HCT116 (cell line): ENCODE measurements around the gene RANBP10. TPM values are rescaled to one million over a fixed set of nuclear protein-coding genes. Genes with fewer than 3 reads are reported as not detected.

Experiments used
- ATAC-seq: fragments of 200-7000 bp; cut with Tn5 transposase; 2 replicates; pipeline ENCODE4 v1.9.1; 2020; ENCODE audit warnings: mild to moderate bottlenecking, moderate library complexity
- BruUV-seq: library from RNA; stranded (reverse); fragments of 400-500 nt; replicated peaks from 2 replicates; lab custom pipeline; 2021; lab: Mats Ljungman, UMichigan
- CTCF ChIA-PET: fragments of 300-600 bp; sonication (Branson Sonifier 250); formaldehyde crosslinking; loops from one replicate; lab custom pipeline; 2021; ENCODE audit warnings: antibody characterized with exemption; lab: Charles Lee
- POLR2A ChIA-PET: fragments of 300-600, 350-600 bp; sonication (Branson Sonifier 250); formaldehyde crosslinking; loops from one replicate; lab custom pipeline; 2021; ENCODE audit warnings: antibody characterized with exemption; lab: Charles Lee
- RAD21 ChIA-PET, 2 experiments: fragments of 300-600 bp; sonication (Branson Sonifier 250); formaldehyde crosslinking; loops; one replicate each; lab custom pipeline; 2023; ENCODE audit warnings: low total read pairs in 2 of 2; ENCODE audit not compliant: uncharacterized antibody in 2 of 2, unreplicated experiment in 2 of 2, low non-redundant PET in 1 of 2; lab: Charles Lee
- DNase-seq: peaks from one replicate; pipeline ENCODE4 v3.0.0-alpha.2; 2010; ENCODE audit warnings: low read depth, low spot score
- H2AFZ ChIP-seq: fragments of 200-600 bp; shearing (Covaris generic), sonication (generic); 2 replicates; pipeline ENCODE4 v1.6.1; 2017; ENCODE audit warnings: low read depth, mixed run types, mixed read lengths, antibody characterized with exemption, low read length; ENCODE audit not compliant: poor library complexity, severe bottlenecking
- H3K27ac ChIP-seq: 2 replicates; pipeline ENCODE4 v1.5.1; 2012; ENCODE audit warnings: low read depth, low read length
- H3K27me3 ChIP-seq: fragments of 200-600 bp; sonication (generic); 2 replicates; pipeline ENCODE4 v1.6.1; 2016; ENCODE audit warnings: mixed run types, low read length, mixed read lengths; ENCODE audit not compliant: insufficient read depth
- H3K36me3 ChIP-seq, 2 experiments: fragments of 200-500 bp in 1 of 2; fragments of 200-600 bp in 1 of 2; sonication (Bioruptor generic) in 1 of 2; sonication (generic) in 1 of 2; 2 replicates each; pipeline versions ENCODE4 v1.5.1 to v1.6.1; 2014 to 2016; ENCODE audit warnings: low read length in 2 of 2, inconsistent platforms in 1 of 2, mixed read lengths in 1 of 2, mixed run types in 1 of 2; ENCODE audit not compliant: insufficient read depth in 2 of 2, control insufficient read depth in 1 of 2
- H3K4me1 ChIP-seq, 2 experiments: fragments of 200-600 bp in 1 of 2; sonication (generic) in 1 of 2; 2 replicates each; pipeline versions ENCODE4 v1.5.1 to v1.6.1; 2012 to 2017; ENCODE audit warnings: low read length in 2 of 2, inconsistent platforms in 1 of 2, mild to moderate bottlenecking in 1 of 2, mixed read lengths in 1 of 2, mixed run types in 1 of 2, moderate library complexity in 1 of 2; ENCODE audit not compliant: insufficient read depth in 2 of 2, control insufficient read depth in 1 of 2
- H3K4me2 ChIP-seq: fragments of 200-600 bp; sonication (generic); 2 replicates; pipeline ENCODE4 v1.6.1; 2017; ENCODE audit warnings: mixed run types, low read length, mixed read lengths
- H3K4me3 ChIP-seq, 2 experiments: fragments of 200-600 bp in 1 of 2; sonication (generic) in 1 of 2; replicated peaks in 1 of 2; 2 replicates each; pipeline ENCODE4 v1.5.1; 2011 to 2016; ENCODE audit warnings: low read length in 2 of 2, control low read depth in 1 of 2, low read depth in 1 of 2, mild to moderate bottlenecking in 1 of 2, mixed read lengths in 1 of 2, mixed run types in 1 of 2
- H3K79me2 ChIP-seq: fragments of 200-600 bp; sonication (generic); 2 replicates; pipeline ENCODE4 v1.6.1; 2017; ENCODE audit warnings: mild to moderate bottlenecking, mixed run types, low read length, moderate library complexity, mixed read lengths; ENCODE audit not compliant: insufficient read depth
- H3K9ac ChIP-seq: fragments of 200-600 bp; sonication (generic); 2 replicates; pipeline ENCODE4 v1.6.1; 2016; ENCODE audit warnings: low read length, mixed read lengths
- H3K9me2 ChIP-seq: fragments of 200-600 bp; sonication (generic), shearing (Covaris generic); 2 replicates; pipeline ENCODE4 v1.6.1; 2017; ENCODE audit warnings: mixed run types, mild to moderate bottlenecking, moderate library complexity; ENCODE audit not compliant: insufficient read depth
- H3K9me3 ChIP-seq, 2 experiments: fragments of 200-500 bp in 1 of 2; fragments of 200-600 bp in 1 of 2; sonication (Bioruptor generic) in 1 of 2; sonication (generic) in 1 of 2; 2 replicates each; pipeline ENCODE4 v1.6.1; 2014 to 2017; ENCODE audit warnings: low read length in 2 of 2, mixed read lengths in 2 of 2, inconsistent platforms in 1 of 2, low read depth in 1 of 2, mild to moderate bottlenecking in 1 of 2, mixed run types in 1 of 2, moderate library complexity in 1 of 2; ENCODE audit not compliant: control insufficient read depth in 1 of 2, insufficient read depth in 1 of 2
- H4K20me1 ChIP-seq: fragments of 200-600 bp; sonication (generic), shearing (Covaris generic); 2 replicates; pipeline ENCODE4 v1.6.1; 2017; ENCODE audit warnings: mixed run types, mild to moderate bottlenecking, moderate library complexity; ENCODE audit not compliant: insufficient read depth
- CEBPB ChIP-seq: IDR thresholded peaks from 2 replicates; pipeline ENCODE4 v1.6.1; 2012; ENCODE audit warnings: low read depth
- EGR1 ChIP-seq: IDR thresholded peaks from 2 replicates; pipeline ENCODE4 v1.6.1; 2012; ENCODE audit warnings: low read depth
- EZH2 ChIP-seq: fragments of 200-600 bp; sonication (generic); IDR thresholded peaks from 2 replicates; pipeline ENCODE4 v1.6.1; 2017; ENCODE audit warnings: antibody characterized with exemption, mixed run types
- EZH2phosphoT487 ChIP-seq: fragments of 200-600 bp; IDR thresholded peaks from 2 replicates; pipeline ENCODE4 v1.6.1; 2018; ENCODE audit warnings: antibody characterized with exemption, borderline replicate concordance
- FOSL1 ChIP-seq: IDR thresholded peaks from 2 replicates; pipeline ENCODE4 v1.6.1; 2012; ENCODE audit warnings: low read depth
- JUND ChIP-seq: IDR thresholded peaks from 2 replicates; pipeline ENCODE4 v1.6.1; 2012
- RAD21 ChIP-seq: IDR thresholded peaks from 2 replicates; pipeline ENCODE4 v1.6.1; 2012; ENCODE audit warnings: low read depth, mild to moderate bottlenecking
- YY1 ChIP-seq: IDR thresholded peaks from 2 replicates; pipeline ENCODE4 v1.6.1; 2011; ENCODE audit warnings: low read length, low read depth, moderate library complexity, mild to moderate bottlenecking; ENCODE audit not compliant: insufficient replicate concordance; ENCODE audit errors: extremely low read depth
- ZNF274 ChIP-seq: fragments of 200-500 bp; sonication (Bioruptor generic); IDR thresholded peaks from 2 replicates; pipeline ENCODE4 v1.6.1; 2014; ENCODE audit warnings: mild to moderate bottlenecking, low read depth, low read length, inconsistent platforms
- intact Hi-C: fragments of 100-400 bp; cut with micrococcal nuclease; formaldehyde crosslinking; loops from 2 replicates; pipeline ENCODE4 v1.10.0; 2022
- total RNA-seq: library from RNA; stranded (reverse); gene quantifications from one replicate; pipeline ENCODE4 v1.2.1, GENCODE V29; 2021; ENCODE audit not compliant: unreplicated experiment
- TF ChIP-seq, protein P1 (sequence below), 3 experiments: fragments of 200-600 bp in 1 of 3; sonication (generic) in 1 of 3; IDR thresholded peaks in 2 of 3; conservative IDR thresholded peaks in 1 of 3; 2 replicates each; pipeline ENCODE4 v1.5.1; 2012 to 2017; ENCODE audit warnings: low read depth in 2 of 3, low read length in 2 of 3, antibody characterized with exemption in 1 of 3, borderline replicate concordance in 1 of 3, control low read depth in 1 of 3, mild to moderate bottlenecking in 1 of 3, mixed read lengths in 1 of 3, mixed run types in 1 of 3, moderate library complexity in 1 of 3; ENCODE audit not compliant: insufficient read depth in 1 of 3

The RANBP10 gene
- total RNA-seq, 1 experiment from 2014 or later = 16.9 TPM

DNA sequence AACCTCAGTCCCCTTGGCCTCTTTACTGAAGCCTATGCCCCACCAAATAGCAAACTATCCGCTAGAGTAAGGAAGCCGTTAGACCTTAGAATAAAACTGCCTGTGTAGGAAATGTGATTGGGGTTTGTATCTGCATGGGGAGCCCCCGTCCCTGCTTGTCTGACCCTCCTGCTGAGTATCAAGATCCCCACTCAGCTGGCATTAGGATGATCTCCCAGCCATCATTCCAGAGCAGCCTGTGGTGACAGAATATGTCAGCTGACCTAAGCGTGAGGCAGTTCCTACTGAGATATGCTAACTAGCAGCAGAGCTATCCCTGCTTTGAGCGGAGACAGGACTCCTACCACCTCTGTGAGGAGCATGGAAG, 86.6 kb downstream of the RANBP10 start:
- Histone ChIP-seq H3K4me2 (peak overlapping the region; percentile 85), H3K79me2 (peaks cover 41% of the 10 kb centered on the region), H2AFZ (no peak overlapping the region), H3K4me1 (peaks cover 7 to 19% of the 10 kb centered on the region in 2 experiments; a peak in 3 of 4 replicates), H3K36me3 (peaks cover 2 to 5% of the 10 kb centered on the region in 2 experiments; a peak in 1 of 4 replicates), H3K4me3 (peak overlapping the region; percentile 84 to 96), H3K9me3 (no peaks in the 10 kb centered on the region), H3K27me3 (no peaks in the 10 kb centered on the region), H4K20me1 (no peaks in the 10 kb centered on the region), H3K27ac (peak overlapping the region; percentile 55), H3K9me2 (no peaks in the 10 kb centered on the region), H3K9ac (peak overlapping the region; percentile 88)
- DNase-seq (no peak), ATAC-seq (peak; percentile 49)
- intact Hi-C loops = no loop called here
- TSS peak; percentile 97 for BruUV-seq
- TF ChIP-seq EGR1 (no peak), ZNF274 (no peak), FOSL1 (no peak), RAD21 (no peak), EZH2phosphoT487 (no peak), JUND (no peak), YY1 (no peak), CEBPB (no peak), EZH2 (no peak)
- TF ChIP-seq, protein P1, sequence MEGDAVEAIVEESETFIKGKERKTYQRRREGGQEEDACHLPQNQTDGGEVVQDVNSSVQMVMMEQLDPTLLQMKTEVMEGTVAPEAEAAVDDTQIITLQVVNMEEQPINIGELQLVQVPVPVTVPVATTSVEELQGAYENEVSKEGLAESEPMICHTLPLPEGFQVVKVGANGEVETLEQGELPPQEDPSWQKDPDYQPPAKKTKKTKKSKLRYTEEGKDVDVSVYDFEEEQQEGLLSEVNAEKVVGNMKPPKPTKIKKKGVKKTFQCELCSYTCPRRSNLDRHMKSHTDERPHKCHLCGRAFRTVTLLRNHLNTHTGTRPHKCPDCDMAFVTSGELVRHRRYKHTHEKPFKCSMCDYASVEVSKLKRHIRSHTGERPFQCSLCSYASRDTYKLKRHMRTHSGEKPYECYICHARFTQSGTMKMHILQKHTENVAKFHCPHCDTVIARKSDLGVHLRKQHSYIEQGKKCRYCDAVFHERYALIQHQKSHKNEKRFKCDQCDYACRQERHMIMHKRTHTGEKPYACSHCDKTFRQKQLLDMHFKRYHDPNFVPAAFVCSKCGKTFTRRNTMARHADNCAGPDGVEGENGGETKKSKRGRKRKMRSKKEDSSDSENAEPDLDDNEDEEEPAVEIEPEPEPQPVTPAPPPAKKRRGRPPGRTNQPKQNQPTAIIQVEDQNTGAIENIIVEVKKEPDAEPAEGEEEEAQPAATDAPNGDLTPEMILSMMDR (IDR thresholded peaks at IDR 0.05 in 2 of 3, conservative IDR thresholded peaks at IDR 0.05 in 1 of 3; ENCODE audit: borderline replicate concordance in 1 of 3, insufficient read depth in 1 of 3, low read depth in 2 of 3, low read length in 2 of 3) = no peak
- ChIA-PET CTCF (interaction anchor here (0.7 to 1.3 kb wide), 5 partner anchors 10 to 199 kb away, joined by 3 to 6 read pairs (median 3); no protein-coding TSS in a partner anchor), RAD21 (no interaction called here), POLR2A (interaction anchor here (0.8 kb wide), 2 partner anchors 87 to 216 kb away, joined by 3 read pairs; partner anchors contain the start of genes RANBP10 and TSNAXIP1)
